SJSA1 (cell line): ENCODE measurements around the gene SLC13A2. TPM values are rescaled to one million over a fixed set of nuclear protein-coding genes. Genes with fewer than 3 reads are reported as not detected.

ENCODE experiments used
- total RNA-seq: library from RNA; depleted of rRNA; stranded (reverse); fragments of >200 nt; shearing (Covaris generic); gene quantifications from 2 replicates; pipeline ENCODE4 v1.2.3, GENCODE V29; 2014; rRNA removed

Gene SLC13A2
- total RNA-seq, 1 experiment from 2014 or later = not detected

Other genes with a start within 250 kb of the SLC13A2 start
- 51.0 and 61.5 TPM in 2 replicates for gene TMEM97, start 154.4 kb upstream of the SLC13A2 start, total RNA-seq
- gene IFT20, start 138.2 kb upstream of the SLC13A2 start, total RNA-seq = 40.2 and 52.1 TPM in 2 replicates
- gene TNFAIP1, start 137.9 kb upstream of the SLC13A2 start, total RNA-seq = 30.0 and 30.1 TPM in 2 replicates
- 110 and 125 TPM in 2 replicates for gene POLDIP2, start 116.1 kb upstream of the SLC13A2 start, total RNA-seq
- not detected in 2 replicates for gene SEBOX, start 108.4 kb upstream of the SLC13A2 start, total RNA-seq
- 0.08 TPM in 1 of 2 replicates, not detected in the other for gene VTN, start 103.3 kb upstream of the SLC13A2 start, total RNA-seq
- 10.8 and 18.0 TPM in 2 replicates for gene SARM1, start 102.0 kb upstream of the SLC13A2 start, total RNA-seq
- gene SLC46A1, start 67.4 kb upstream of the SLC13A2 start, total RNA-seq = 1.8 and 2.5 TPM in 2 replicates
- not detected in 2 replicates for gene FOXN1, start 32.7 kb downstream of the SLC13A2 start, total RNA-seq
- 19.7 and 27.2 TPM in 2 replicates for gene UNC119, start 79.0 kb downstream of the SLC13A2 start, total RNA-seq
- gene PIGS, start 97.9 kb downstream of the SLC13A2 start, total RNA-seq = 40.8 and 81.8 TPM in 2 replicates
- 6.1 and 9.4 TPM in 2 replicates for gene ALDOC, start 103.3 kb downstream of the SLC13A2 start, total RNA-seq
- 105 and 108 TPM in 2 replicates for gene SPAG5, start 125.4 kb downstream of the SLC13A2 start, total RNA-seq
- gene RSKR, start 140.5 kb downstream of the SLC13A2 start, total RNA-seq = 5.0 TPM in 1 of 2 replicates, not detected in the other
- gene BLTP2, start 171.5 kb downstream of the SLC13A2 start, total RNA-seq = 52.0 and 58.8 TPM in 2 replicates
- gene SDF2, start 188.3 kb downstream of the SLC13A2 start, total RNA-seq = 59.8 and 125 TPM in 2 replicates
- 25.9 and 39.3 TPM in 2 replicates for gene SUPT6H, start 188.6 kb downstream of the SLC13A2 start, total RNA-seq
- 0.53 and 0.69 TPM in 2 replicates for gene PROCA1, start 238.2 kb downstream of the SLC13A2 start, total RNA-seq
- 1,039 and 1,435 TPM in 2 replicates for gene RAB34, start 244.2 kb downstream of the SLC13A2 start, total RNA-seq
- gene RPL23A, start 246.3 kb downstream of the SLC13A2 start, total RNA-seq = 591 and 789 TPM in 2 replicates